C4-2B (cell line): ENCODE results near the gene HHLA2.

Experiments
- CTCF ChIP-seq: fragments of 450-650 bp; conservative IDR thresholded peaks from 2 replicates; pipeline ENCODE4 v1.5.1; 2017; ENCODE audit warnings: mild to moderate bottlenecking
- ZFX ChIP-seq: fragments of 450-650 bp; IDR thresholded peaks from 2 replicates; pipeline ENCODE4 v1.6.1; 2017

- no peak for TF ChIP-seq CTCF
- no peak for TF ChIP-seq ZFX
Observed at GRCh38 chr3:108403198-108403597, 106.8 kb downstream of the HHLA2 start.
